ENCODE measurements around the gene C8G. TPM values are rescaled to one million over a fixed set of nuclear protein-coding genes. Genes with fewer than 3 reads are reported as not detected.

Gene C8G
- total and polyA plus RNA-seq, 9 of the 15 experiments (the other 6 are each of a cell fraction or from before 2014, with no cell fraction given): 0.35 to 5.9 (median 2.7) TPM; not detected in 2

GRCh38 chr9:136991993-136992818 lies 47.2 kb downstream of the C8G start, which contains the start of gene PAXX (continued):
- no peak for TF ChIP-seq FOXP4 (CRISPR knock-in tag; IDR thresholded peaks at IDR 0.05; ENCODE audit: borderline replicate concordance)
- TF ChIP-seq RBM17 (IDR thresholded peaks at IDR 0.05; ENCODE audit: borderline replicate concordance, low read depth, low read length): no peak
- TF ChIP-seq ZNF717 (CRISPR knock-in tag; IDR thresholded peaks at IDR 0.05): no peak
- no peak for TF ChIP-seq SNRNP70 (optimal IDR thresholded peaks at IDR 0.05; ENCODE audit: low read depth, low read length)
- TF ChIP-seq PML (IDR thresholded peaks at IDR 0.05; ENCODE audit: low read length): 0 out of 2 replicates have a peak, but pooled peaks have one; percentile 10
- TF ChIP-seq ZNF12 (CRISPR knock-in tag; IDR thresholded peaks at IDR 0.05): no peak; the same call in 1 of the 2 replicates
- TF ChIP-seq KDM5B (IDR thresholded peaks at IDR 0.05; ENCODE audit: insufficient replicate concordance, low read depth, low read length): peak; percentile 57
- no peak for TF ChIP-seq ETS2 (tag; IDR thresholded peaks at IDR 0.05; ENCODE audit: borderline replicate concordance, poor library complexity, severe bottlenecking)
- TF ChIP-seq SMAD4 (CRISPR knock-in tag; conservative IDR thresholded peaks at IDR 0.05): peak; percentile 68
- no peak for TF ChIP-seq NCOA2 (IDR thresholded peaks at IDR 0.05; ENCODE audit: partially characterized antibody in 2 of 2)
- no peak for TF ChIP-seq ESRRB (CRISPR knock-in tag; IDR thresholded peaks at IDR 0.05; ENCODE audit: borderline replicate concordance)
- peak in 2 of 3 experiments; percentile 83 to 88 for TF ChIP-seq YY1 (IDR thresholded peaks at IDR 0.05; ENCODE audit: borderline replicate concordance in 1 of 3, control insufficient read depth in 1 of 3, extremely low read depth in 1 of 3, insufficient read depth in 3 of 3, insufficient read length in 1 of 3, insufficient replicate concordance in 2 of 3, low read depth in 1 of 3, low read length in 2 of 3)
- no peak for TF ChIP-seq ZBTB12 (CRISPR knock-in tag; IDR thresholded peaks at IDR 0.05)
- TF ChIP-seq ARID3B (CRISPR knock-in tag; IDR thresholded peaks at IDR 0.05; ENCODE audit: borderline replicate concordance): no peak
- no peak for TF ChIP-seq RBM15 (IDR thresholded peaks at IDR 0.05; ENCODE audit: insufficient read depth, low read length)
- TF ChIP-seq ZNF408 (CRISPR knock-in tag; IDR thresholded peaks at IDR 0.05; ENCODE audit: low read depth): no peak
- no peak for TF ChIP-seq STAT5B (CRISPR knock-in tag; IDR thresholded peaks at IDR 0.05)
- TF ChIP-seq TAL1 (IDR thresholded peaks at IDR 0.05): no peak
- TF ChIP-seq DLX4 (CRISPR knock-in tag; IDR thresholded peaks at IDR 0.05): no peak
- no peak for TF ChIP-seq HMG20B (CRISPR knock-in tag; IDR thresholded peaks at IDR 0.05)
- no peak for TF ChIP-seq SMARCA5 (IDR thresholded peaks at IDR 0.05)
- no peak for TF ChIP-seq COPS2 (conservative IDR thresholded peaks at IDR 0.05)
